HG03342 (cell line): ENCODE data around the gene HOXD10.

Experiments
- ATAC-seq: cut with Tn5 transposase; IDR thresholded peaks from one replicate; pipeline ENCODE4 v1.9.1; 2021; ENCODE audit warnings: mild to moderate bottlenecking, moderate library complexity; ENCODE audit not compliant: unreplicated experiment

HOXD10 gene

GRCh38 chr2:176121190-176122051 lies 4.8 kb downstream of the HOXD10 start:
- ATAC-seq: no peak

DNA sequence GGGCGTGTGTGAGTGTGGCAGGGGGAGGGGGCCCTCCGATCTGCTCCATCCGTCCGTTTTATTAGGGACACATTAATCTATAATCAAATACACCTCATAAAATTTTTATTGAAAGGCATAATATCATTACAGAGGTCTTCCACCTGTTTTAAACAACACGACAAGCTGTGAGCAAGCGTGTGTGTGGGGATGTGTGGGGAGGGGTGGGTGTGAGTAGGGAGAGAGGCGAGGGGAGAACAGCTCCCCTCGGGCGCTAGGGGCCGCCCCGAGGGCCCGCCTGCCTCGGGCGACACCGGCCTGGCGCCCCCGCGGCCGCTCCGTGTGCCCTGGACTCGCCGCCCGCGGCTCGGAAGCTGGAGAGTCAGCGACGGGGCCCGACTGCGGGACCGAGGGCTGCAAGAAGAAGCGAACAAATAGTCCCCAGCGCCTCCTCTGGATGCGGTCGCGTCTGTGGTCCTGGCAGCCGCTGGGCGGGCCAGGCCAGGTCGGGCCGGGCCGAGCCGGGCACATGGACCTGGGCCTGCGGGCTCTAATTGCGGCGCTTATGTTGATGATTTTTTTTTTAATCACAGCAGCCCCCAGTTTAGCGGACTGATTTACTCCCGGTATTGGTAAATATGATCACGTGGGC lies 5.6 kb downstream of the HOXD10 start:
- ATAC-seq: no peak

- no peak for ATAC-seq
Measured at GRCh38 chr2:176122683-176123410, 6.3 kb downstream of the HOXD10 start, which contains the start of gene HOXD9. Gene HOXD9, plus strand, starts transcription at chr2:176122719. Its CDS starts 50 bp downstream, at chr2:176122769.

DNA sequence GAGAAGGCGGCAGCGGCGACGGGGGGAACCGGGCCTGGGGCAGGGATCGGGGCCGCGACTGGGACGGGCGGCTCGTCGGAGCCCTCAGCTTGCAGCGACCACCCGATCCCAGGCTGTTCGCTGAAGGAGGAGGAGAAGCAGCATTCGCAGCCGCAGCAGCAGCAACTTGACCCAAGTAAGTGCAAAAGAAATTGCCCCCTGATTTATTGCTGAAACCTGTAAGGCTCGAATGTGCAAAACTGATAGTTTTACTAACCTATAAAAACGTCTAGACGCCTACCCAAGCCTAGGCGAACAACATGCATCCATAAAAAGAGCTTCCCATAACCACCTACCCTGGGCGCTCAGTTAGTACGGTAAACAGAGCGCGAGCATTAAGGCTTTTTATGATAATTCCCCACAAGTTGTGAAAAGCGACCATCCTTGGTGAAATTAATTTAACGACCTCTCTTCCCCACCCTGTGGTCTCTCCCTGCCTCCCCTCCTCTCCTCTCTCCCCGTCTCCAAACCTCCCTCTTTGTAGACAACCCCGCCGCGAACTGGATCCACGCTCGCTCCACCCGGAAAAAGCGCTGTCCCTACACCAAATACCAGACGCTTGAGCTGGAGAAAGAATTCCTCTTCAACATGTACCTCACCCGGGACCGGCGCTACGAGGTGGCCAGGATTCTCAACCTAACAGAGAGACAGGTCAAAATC lies 7.0 kb downstream of the HOXD10 start:
- ATAC-seq: no peak

- no peak for ATAC-seq
Measured at GRCh38 chr2:176124110-176124946, 7.8 kb downstream of the HOXD10 start.

DNA sequence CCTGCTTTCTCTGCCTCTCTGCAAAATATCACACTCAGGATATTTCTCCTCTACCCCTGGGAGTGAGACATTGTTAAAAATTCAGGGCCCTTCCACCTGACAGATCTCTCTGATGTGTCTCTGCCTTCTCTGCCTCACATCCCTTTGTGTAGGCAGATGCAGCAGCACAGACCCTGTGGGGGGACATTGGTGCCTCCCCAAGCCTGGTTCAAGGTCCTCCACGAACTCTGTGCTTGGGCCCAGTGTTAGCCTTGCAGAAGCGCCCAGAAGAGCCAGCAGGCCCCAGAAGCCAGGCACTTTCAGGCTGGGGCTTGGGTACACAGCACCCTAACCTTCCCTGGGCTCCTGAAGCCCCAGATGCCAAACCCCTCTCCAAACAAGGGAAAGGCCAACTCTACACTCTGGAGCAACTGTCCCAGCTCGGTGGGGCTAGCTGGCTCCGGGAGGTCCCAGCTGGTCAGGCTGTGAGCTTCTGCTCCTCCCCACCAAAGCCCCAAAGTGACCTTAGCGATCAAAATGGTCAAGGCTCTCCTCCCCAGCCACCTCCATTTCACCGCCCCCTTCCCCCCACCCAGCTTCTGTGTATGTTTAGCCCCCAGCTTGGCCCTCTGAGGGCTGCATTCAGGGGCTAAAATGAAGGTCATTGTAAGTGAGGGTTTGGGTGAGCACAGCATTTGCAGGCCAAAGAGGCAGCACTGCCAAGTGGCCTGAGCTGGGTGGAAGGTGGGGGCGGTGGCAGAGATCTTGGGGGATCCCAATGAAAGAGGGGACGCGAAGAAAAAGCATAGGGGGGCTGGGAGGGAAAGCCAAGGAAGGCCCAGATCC lies 8.6 kb downstream of the HOXD10 start:
- ATAC-seq: no peak

GRCh38 chr2:176125772-176126054 lies 9.1 kb downstream of the HOXD10 start:
- no peak for ATAC-seq

GRCh38 chr2:176126929-176127773 lies 10.6 kb downstream of the HOXD10 start:
- no peak for ATAC-seq

DNA sequence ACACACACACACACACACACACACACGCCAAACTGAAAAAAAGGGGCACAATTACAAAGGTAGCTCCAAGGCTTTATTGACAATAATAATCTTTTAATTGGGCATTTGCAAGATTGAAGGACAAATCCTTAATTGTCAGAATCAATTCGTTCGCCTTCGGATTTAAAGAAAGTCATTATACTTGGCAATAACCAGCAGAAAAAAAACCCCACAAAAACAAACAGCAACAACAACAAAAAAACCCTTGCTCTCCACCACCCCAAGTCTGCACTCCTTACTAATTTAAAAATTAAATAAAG lies 11.1 kb downstream of the HOXD10 start:
- no peak for ATAC-seq

DNA sequence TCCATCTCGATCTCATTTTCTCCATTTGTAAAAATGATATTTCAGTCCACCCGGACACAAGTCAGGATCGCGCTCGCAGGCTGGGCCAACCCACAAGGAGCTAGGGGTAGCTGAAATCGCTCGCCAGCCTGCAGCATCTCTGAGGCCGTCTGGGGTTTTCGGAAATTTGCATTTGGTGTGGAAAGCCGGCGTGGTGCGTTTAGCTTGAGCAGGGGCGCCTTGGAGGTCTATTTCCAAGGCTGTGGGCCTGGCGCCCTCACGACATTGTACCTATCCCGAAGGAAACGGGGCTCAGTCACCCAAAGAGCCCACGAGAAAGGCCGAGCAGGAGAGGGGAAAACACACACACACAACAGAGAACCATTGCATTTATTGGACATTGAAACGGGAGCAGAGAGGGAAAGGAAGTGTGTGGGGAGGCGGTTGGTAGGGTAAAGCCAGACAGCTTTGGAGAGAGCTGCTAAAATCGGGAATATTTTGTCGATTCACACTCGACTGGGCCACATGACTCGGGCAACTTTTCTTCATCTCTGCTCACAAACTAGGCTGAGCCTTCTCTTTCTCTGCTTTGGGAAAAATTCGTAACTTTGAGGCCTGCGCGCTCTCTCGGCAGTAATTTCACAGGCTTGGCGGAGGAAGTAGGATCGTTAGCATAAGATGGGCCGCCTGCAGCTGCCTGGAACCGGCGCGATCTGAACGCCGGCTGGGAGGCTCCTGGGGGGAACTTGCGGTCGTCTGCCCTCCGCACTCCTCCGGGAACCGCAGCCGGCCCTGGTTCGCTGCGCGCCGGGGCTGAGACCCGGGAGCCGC lies 11.8 kb downstream of the HOXD10 start:
- no peak for ATAC-seq

GRCh38 chr2:176128982-176129796 lies 12.6 kb downstream of the HOXD10 start, which contains the start of gene HOXD8:
Gene HOXD8, plus strand, starts transcription at chr2:176129705. Its CDS starts 662 bp downstream, at chr2:176130367.
- no peak for ATAC-seq

GRCh38 chr2:176129813-176130146 lies 13.2 kb downstream of the HOXD10 start:
- no peak for ATAC-seq

- ATAC-seq: no peak
Measured at GRCh38 chr2:176130147-176130956, 13.8 kb downstream of the HOXD10 start.

- ATAC-seq: no peak
Measured at GRCh38 chr2:176130957-176131847, 14.6 kb downstream of the HOXD10 start.

GRCh38 chr2:176131848-176132158 lies 15.2 kb downstream of the HOXD10 start:
- ATAC-seq: no peak
